Naive B cell (primary cell): ENCODE data around the gene COBL. TPM values are rescaled to one million over a fixed set of nuclear protein-coding genes. Genes with fewer than 3 reads are reported as not detected.

Experiments
- ATAC-seq, 2 donors: fragments of 150-1000 bp; cut with Tn5 transposase; 2 replicates each; pipeline ENCODE4 v1.10.0; 2021; ENCODE audit warnings: low read depth in 2 of 2, mild to moderate bottlenecking in 2 of 2, moderate library complexity in 2 of 2
- DNase-seq: peaks from one replicate; pipeline ENCODE4 v3.0.0; 2022
- H3K27ac Mint-ChIP-seq, 6 donors: one replicate each; pipeline ENCODE4 v1.8.0; 2020 to 2022; ENCODE audit warnings: mild to moderate bottlenecking in 6 of 6, mixed read lengths in 6 of 6, moderate library complexity in 5 of 6, inconsistent platforms in 2 of 6
- H3K27me3 Mint-ChIP-seq, 3 donors: one replicate each; pipeline ENCODE4 v1.8.0; 2021 to 2022; ENCODE audit warnings: mixed read lengths in 3 of 3, mild to moderate bottlenecking in 1 of 3
- H3K36me3 Mint-ChIP-seq, 2 donors: one replicate each; pipeline ENCODE4 v1.8.0; 2020 to 2022; ENCODE audit warnings: mixed read lengths in 2 of 2, inconsistent platforms in 1 of 2, mild to moderate bottlenecking in 1 of 2
- H3K4me1 Mint-ChIP-seq, 3 donors: one replicate each; pipeline ENCODE4 v1.8.0; 2020 to 2022; ENCODE audit warnings: mixed read lengths in 3 of 3, inconsistent platforms in 1 of 3, mild to moderate bottlenecking in 1 of 3, moderate library complexity in 1 of 3
- H3K4me3 Mint-ChIP-seq, 8 donors: one replicate each; pipeline ENCODE4 v1.8.0; 2020 to 2022; ENCODE audit warnings: mild to moderate bottlenecking in 8 of 8, mixed read lengths in 8 of 8, moderate library complexity in 8 of 8, inconsistent platforms in 2 of 8
- H3K9me3 Mint-ChIP-seq, 7 donors: one replicate each; pipeline ENCODE4 v1.8.0; 2020 to 2022; ENCODE audit warnings: mixed read lengths in 7 of 7, mild to moderate bottlenecking in 5 of 7, inconsistent platforms in 2 of 7, moderate library complexity in 1 of 7
- polyA plus RNA-seq, 6 donors: library from polyadenylated mRNA; unstranded; fragments of 300-500 nt; fragmentation: Illumina TruSeq; gene quantifications; one replicate each; pipeline ENCODE4 v1.2.3, GENCODE V29; 2021; ENCODE audit warnings: low read depth in 6 of 6

Gene COBL
- polyA plus RNA-seq, 6 donors from 2014 or later: not detected

DNA sequence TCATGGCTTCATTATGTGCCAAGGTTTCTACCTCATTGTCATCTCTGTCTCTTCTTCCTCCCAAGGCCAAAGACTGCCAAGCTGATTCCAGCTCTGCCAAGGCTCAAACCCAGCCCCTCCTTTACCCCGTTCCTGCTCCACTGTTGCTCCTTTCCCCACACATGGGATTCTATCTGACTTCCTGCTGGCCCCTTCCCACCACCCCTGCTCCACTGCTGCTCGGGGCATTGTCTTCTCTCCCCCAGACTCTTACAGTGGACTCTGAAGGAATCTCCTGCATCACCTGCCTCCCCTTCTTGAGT, 86.3 kb downstream of the COBL start:
- peaks cover 0 to 5% (median 0%) of the 10 kb centered on the region in 7 donors for H3K9me3 Mint-ChIP-seq

DNA sequence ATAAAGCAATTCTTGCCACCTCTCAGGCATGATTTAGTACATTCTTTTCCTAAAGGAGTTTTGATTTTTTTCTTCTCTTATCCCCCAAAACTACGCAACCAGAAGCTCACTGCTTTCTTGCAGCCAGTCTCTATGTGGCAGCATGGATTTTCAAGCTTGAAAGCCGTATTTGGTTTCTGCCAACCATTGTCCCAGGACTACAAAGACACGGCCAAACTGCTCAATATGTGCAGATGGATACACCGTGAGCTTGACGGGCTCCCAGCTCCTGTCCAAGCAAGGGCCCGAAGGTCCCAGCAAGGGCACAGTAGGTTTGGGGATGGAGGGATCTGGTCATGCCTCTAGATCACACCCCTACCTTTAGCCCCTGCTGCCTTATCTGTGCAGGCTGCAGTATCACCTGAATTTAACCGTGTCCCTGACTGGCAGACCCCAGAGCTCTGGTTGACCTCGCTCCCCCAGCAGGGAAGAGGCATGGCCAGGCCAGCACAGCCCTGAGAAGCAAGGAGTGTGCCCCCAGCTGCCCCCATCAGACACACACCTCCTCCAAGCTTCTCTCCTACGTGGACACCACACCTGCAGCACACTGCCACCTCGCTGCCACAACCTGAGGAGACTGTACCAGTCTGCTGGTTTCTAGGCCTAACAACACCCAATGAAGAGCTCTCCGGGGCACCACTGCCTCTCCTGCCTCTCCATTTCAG, 86.8 kb downstream of the COBL start:
- Mint-ChIP-seq H3K4me3 (no peak overlapping the region), H3K9me3 (peaks cover 0 to 5% (median 0%) of the 10 kb centered on the region in 7 donors), H3K27me3 (peaks cover 5 to 14% (median 13%) of the 10 kb centered on the region in 3 donors), H3K27ac (no peak overlapping the region), H3K4me1 (no peaks in the 10 kb centered on the region), H3K36me3 (no peaks in the 10 kb centered on the region)
- ATAC-seq (no peak), DNase-seq (no peak)

More for the DNA sequence above, 86.3 kb downstream of the COBL start:
- Mint-ChIP-seq H3K36me3 (no peaks in the 10 kb centered on the region), H3K27ac (no peak overlapping the region), H3K4me3 (no peak overlapping the region), H3K27me3 (peaks cover 5 to 14% (median 13%) of the 10 kb centered on the region in 3 donors), H3K4me1 (no peaks in the 10 kb centered on the region)
- DNase-seq (no peak), ATAC-seq (no peak)

DNA sequence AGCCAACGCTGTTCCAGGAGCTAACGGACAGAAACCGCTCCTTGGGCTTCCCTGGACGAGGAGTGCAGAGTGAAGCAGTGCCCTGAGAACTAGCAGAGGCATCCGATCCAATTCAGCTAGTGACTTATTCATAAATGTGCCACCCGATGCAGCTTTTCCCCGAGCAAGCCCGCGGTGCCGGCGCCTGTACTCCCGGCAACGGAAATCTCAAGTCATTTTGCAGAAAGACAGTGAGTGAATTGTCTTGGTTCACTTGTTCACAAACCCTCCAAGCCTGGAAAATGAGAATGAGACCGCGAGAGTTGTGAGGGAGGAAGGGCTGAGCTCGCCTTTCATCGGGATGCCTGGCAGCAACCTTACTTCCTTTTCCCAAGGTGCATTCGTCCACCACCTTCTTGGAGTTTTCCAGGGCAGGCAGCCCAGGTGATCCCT, 87.5 kb downstream of the COBL start:
- no peaks in the 10 kb centered on the region for H3K4me1 Mint-ChIP-seq
- no peak overlapping the region for H3K27ac Mint-ChIP-seq
- H3K27me3 Mint-ChIP-seq: peaks cover 5 to 18% (median 13%) of the 10 kb centered on the region in 3 donors
- H3K36me3 Mint-ChIP-seq: no peaks in the 10 kb centered on the region
- no peak overlapping the region for H3K4me3 Mint-ChIP-seq
- peaks cover 0 to 5% (median 0%) of the 10 kb centered on the region in 7 donors for H3K9me3 Mint-ChIP-seq
- ATAC-seq (no peak), DNase-seq (no peak)

DNA sequence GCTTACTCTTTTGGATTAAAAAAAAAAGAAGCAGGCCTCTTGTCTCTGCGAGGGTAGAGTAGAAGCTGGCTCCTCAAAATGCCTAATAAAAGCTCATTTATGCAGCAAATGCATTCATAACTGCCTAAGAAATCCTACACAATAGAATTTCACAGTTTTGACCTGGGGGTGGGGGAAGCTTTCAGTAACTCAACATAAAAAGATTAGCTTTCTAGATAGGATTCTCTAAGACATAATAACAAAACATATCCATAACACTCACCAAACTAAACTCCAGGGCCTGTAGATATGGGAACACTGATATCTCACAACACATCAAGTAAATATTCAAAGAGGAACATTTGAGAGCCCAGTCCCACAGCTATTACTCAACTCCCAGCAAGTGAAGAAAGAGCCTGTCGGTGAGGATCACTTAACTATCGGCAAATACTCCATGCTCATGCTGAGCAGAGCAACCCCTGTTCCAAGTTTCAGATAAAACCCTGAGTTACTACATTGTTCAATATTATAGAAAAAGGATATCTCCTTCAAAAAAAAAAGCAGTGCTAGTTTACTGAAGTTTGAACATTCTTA, 88.1 kb downstream of the COBL start:
- peaks cover 5 to 18% (median 13%) of the 10 kb centered on the region in 3 donors for H3K27me3 Mint-ChIP-seq
- no peak for ATAC-seq
- DNase-seq: no peak
- H3K27ac Mint-ChIP-seq: no peak overlapping the region
- H3K36me3 Mint-ChIP-seq: no peaks in the 10 kb centered on the region
- no peaks in the 10 kb centered on the region for H3K4me1 Mint-ChIP-seq
- H3K4me3 Mint-ChIP-seq: no peak overlapping the region
- H3K9me3 Mint-ChIP-seq: peaks cover 0 to 5% (median 0%) of the 10 kb centered on the region in 7 donors

DNA sequence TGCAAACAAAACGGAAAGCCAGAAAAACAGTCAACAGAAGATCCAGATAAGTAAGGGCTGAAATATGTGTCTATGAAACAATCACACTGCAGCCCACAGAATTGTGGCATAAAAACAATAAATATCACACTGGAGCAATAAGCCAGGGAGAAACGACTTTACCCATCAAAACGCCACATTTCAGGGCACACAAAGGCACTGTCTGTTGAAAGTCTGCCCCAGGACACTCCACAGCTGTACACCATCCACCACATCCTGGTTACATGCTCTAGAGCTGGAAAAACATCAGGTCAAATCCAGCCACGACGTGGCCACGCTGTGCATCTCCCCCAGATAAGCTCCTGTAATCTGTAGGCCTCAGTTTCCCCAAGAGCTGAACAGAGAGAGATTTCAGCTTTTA, 88.7 kb downstream of the COBL start:
- DNase-seq: no peak
- ATAC-seq: no peak
- no peaks in the 10 kb centered on the region for H3K4me1 Mint-ChIP-seq
- H3K27me3 Mint-ChIP-seq: peaks cover 5 to 18% (median 13%) of the 10 kb centered on the region in 3 donors
- H3K4me3 Mint-ChIP-seq: no peak overlapping the region
- H3K27ac Mint-ChIP-seq: no peak overlapping the region
- no peaks in the 10 kb centered on the region for H3K36me3 Mint-ChIP-seq
- peaks cover 0 to 5% (median 0%) of the 10 kb centered on the region in 7 donors for H3K9me3 Mint-ChIP-seq

DNA sequence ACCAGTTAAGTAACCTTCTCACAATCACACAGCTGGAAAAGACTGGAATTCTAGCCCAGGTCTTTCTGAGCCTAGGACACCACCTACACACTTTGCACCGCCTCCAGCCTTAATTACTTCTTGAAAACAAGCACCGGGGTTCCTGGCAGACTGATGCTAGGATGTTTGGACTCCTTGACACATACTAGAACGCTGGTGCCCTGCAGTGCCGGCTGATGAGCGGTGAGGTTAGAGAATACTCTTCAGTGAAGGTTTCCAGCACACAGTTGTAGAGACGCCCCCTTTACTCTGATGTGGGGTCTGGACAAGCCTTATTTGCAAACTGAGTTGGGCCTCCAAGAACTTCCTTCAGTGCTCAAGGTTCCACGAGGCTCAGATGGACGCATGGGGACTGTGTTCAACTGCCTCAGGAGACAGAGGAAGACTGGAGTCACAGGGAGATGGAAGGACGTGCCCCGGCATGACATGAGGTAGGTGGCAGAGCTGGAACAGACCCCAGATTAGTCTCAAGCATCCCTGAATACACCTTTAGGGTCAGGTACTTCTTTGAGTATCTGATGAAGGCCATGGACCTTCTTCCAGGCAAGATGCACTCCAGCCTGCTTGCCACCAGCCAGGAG, 89.6 kb downstream of the COBL start:
- H3K9me3 Mint-ChIP-seq: peaks cover 0 to 5% (median 0%) of the 10 kb centered on the region in 7 donors
- H3K27ac Mint-ChIP-seq: no peak overlapping the region
- ATAC-seq: no peak
- H3K4me1 Mint-ChIP-seq: no peaks in the 10 kb centered on the region
- H3K4me3 Mint-ChIP-seq: peak overlapping the region in 1 of 8 donors; percentile 37
- peaks cover 5 to 18% (median 13%) of the 10 kb centered on the region in 3 donors for H3K27me3 Mint-ChIP-seq
- H3K36me3 Mint-ChIP-seq: no peaks in the 10 kb centered on the region
- no peak for DNase-seq

DNA sequence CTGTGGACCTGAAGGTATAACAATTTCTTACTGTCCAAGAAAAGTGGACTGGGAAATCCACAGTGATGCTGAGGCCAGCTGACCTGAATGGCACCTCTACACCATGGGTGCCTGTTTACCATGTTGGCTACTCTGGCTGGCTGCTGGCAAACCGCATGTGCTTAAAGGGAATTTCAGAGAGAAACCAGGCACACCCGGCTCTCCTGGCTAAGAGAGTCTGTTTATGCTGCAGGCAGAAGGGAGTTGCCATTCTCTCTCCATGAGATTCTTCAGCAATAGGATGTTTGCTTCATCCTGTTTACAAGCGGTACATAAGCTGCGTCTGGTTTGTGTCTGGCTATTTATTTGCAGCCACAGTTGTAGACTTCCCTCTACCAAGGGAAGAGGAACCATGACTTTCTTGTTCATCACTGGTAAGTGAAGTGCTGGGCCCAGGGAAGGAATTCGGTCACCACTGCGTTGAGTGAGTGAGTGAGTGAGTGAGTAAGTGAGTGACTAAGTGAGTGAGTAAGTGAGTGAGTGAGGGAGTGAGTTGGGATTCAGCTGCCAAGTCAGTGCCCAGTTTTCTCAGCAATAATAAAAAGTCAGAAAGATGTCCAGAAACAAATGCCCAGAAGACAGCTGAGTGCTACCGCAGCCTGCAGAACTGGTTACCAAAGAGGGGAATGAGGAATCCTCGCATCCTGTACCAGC, 90.4 kb downstream of the COBL start:
- H3K36me3 Mint-ChIP-seq: no peaks in the 10 kb centered on the region
- no peak for DNase-seq
- no peak for ATAC-seq
- H3K4me3 Mint-ChIP-seq: no peak overlapping the region
- H3K27me3 Mint-ChIP-seq: peaks cover 5 to 15% (median 13%) of the 10 kb centered on the region in 3 donors
- H3K9me3 Mint-ChIP-seq: peaks cover 0 to 5% (median 0%) of the 10 kb centered on the region in 7 donors
- H3K27ac Mint-ChIP-seq: no peak overlapping the region
- H3K4me1 Mint-ChIP-seq: no peaks in the 10 kb centered on the region

DNA sequence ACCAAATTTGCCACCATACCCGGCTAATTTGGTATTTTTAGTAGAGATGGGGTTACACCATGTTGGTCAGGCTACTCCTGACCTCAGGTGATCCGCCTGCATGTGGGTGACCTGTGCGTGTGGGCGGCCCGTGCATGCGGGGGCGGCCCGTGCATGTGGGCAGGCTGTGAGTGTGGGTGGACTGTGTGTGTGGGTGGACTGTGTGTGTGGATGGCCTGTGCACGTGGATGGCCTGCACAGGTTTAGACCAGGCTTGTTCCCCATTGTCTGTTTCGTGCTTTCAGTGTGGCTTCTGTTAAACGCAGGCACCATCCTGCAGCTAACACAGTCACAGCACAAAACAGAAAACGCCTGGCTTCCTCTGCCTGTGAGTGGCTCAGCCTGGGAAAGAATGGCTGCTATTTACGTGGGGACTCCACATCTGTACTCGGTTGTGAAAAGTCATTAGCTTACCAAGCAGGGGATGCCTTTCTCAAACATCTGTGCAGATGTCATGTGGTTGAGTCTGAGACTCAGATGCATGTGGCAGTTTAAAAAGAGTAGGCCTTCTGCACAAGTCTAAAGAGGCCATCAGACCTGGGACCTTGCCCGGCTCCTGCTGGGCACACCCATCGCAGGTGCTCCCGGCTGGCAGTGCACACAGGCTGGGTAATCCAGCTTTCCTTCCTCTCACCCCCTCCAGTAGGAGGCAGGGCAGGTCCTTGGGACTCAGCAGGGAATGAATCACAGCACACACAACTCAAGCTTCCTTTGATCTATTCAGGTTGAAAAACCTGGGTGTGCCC, 91.6 kb downstream of the COBL start:
- no peaks in the 10 kb centered on the region for H3K4me1 Mint-ChIP-seq
- peaks cover 0 to 2% (median 0%) of the 10 kb centered on the region in 7 donors for H3K9me3 Mint-ChIP-seq
- H3K36me3 Mint-ChIP-seq: no peaks in the 10 kb centered on the region
- ATAC-seq (no peak), DNase-seq (no peak)
- peaks cover 0 to 7% (median 2%) of the 10 kb centered on the region in 3 donors for H3K27me3 Mint-ChIP-seq
- H3K27ac Mint-ChIP-seq: no peak overlapping the region
- H3K4me3 Mint-ChIP-seq: no peak overlapping the region

DNA sequence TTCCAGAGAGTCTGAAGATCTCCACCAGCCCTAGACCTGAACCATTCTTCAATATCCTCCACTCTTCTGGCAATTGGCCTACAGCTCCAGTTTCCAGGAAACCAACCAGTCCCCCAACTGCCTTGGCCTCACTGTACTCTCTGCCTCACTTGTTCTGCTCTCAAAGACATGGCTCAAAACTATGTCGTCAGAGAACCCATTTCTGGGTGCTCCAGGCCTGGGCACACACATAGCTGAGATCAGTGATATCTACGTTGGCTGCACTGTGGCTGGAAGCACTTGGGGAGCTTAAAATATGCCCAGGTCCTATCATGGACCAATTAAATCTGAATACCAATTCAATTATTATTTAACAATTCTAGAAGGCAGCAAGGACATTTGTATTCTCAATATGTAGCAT, 93.1 kb downstream of the COBL start:
- peaks cover 0 to 1% (median 0%) of the 10 kb centered on the region in 7 donors for H3K9me3 Mint-ChIP-seq
- no peak overlapping the region for H3K4me3 Mint-ChIP-seq
- no peak for ATAC-seq
- H3K27me3 Mint-ChIP-seq: peaks cover 0 to 7% (median 5%) of the 10 kb centered on the region in 3 donors
- no peaks in the 10 kb centered on the region for H3K36me3 Mint-ChIP-seq
- no peak for DNase-seq
- no peak overlapping the region for H3K27ac Mint-ChIP-seq
- H3K4me1 Mint-ChIP-seq: no peaks in the 10 kb centered on the region

DNA sequence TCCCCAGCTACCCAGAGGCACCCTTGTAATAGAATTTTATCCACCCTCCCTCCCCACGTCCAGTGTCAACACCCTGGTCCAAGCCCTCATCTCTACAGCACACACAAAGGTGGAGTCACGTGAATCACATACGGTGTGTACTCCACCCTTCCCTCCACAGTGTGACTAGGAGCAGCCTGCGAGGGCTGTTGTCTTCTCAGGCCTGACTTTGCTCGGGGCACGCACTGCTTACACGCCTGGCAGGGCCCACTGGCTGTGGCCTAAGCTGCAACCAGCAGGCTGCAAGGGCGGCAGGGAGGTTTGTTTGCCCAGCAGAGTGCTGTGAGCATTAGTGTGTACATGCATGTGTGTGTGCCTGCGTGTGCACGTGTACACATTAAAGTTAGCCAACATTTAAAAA, 93.7 kb downstream of the COBL start:
- Mint-ChIP-seq H3K27ac (no peak overlapping the region), H3K4me1 (no peaks in the 10 kb centered on the region), H3K36me3 (no peaks in the 10 kb centered on the region), H3K4me3 (no peak overlapping the region), H3K9me3 (no peaks in the 10 kb centered on the region), H3K27me3 (peaks cover 0 to 7% (median 5%) of the 10 kb centered on the region in 3 donors)
- no peak for ATAC-seq
- DNase-seq: no peak

DNA sequence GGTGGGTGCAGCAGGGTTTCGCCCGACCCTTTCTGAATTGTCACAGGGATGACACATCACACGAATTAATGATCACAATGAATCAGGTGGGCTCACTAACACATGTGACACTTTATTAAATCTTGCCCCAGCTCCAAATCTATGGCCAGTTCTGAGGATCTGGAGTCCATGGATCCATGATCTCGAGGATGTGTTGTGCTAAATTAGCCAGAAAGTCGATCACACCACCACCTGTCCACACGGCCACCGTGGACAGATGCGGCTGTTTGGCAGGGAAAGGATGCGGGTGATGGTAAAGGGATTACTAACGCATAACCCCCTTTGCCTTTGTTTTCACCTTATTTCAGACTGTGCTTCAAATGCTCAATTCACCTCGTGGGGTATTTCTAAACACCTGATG, 96.4 kb downstream of the COBL start:
- H3K27me3 Mint-ChIP-seq: peaks cover 0 to 7% (median 5%) of the 10 kb centered on the region in 3 donors
- DNase-seq (no peak), ATAC-seq (no peak)
- H3K36me3 Mint-ChIP-seq: no peaks in the 10 kb centered on the region
- H3K27ac Mint-ChIP-seq: no peak overlapping the region
- H3K9me3 Mint-ChIP-seq: no peaks in the 10 kb centered on the region
- H3K4me1 Mint-ChIP-seq: no peaks in the 10 kb centered on the region
- no peak overlapping the region for H3K4me3 Mint-ChIP-seq

DNA sequence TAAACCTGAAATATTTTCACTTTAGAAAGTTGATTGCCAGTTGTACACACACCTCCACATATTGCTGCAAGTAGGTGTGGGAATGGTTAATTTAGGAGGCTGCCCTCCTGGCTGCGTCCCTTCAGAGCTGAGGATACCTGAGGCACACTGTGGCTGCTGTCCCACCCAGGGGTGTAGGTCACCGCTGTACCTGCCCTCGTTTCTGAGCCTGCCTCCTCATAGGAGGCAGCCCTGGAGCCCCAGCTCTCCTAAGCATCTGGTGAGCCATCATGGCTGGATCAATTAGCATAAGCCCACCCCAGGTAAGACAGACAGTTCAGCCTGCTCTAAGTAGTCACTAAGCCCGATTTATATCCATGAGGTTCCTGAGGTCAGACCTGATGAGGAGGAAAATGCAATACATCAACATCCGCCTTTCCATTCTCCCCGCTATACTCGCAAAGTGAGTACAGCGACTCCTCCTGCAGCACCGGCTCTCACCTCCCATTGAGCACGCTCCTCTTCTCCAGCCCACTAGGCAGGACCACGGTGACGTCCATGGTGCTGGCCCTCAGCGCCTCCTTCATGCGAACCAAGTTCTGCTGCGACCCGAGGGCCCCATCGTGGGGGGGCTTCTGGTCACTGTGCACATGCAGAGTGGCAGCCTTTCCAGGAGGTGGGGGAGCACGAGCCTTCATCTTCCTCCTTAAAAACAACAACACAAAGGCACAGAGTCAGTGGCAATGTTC, 97.2 kb downstream of the COBL start:
- DNase-seq: no peak
- Mint-ChIP-seq H3K27ac (no peak overlapping the region), H3K4me1 (no peaks in the 10 kb centered on the region), H3K27me3 (peaks cover 0 to 7% (median 4%) of the 10 kb centered on the region in 3 donors), H3K36me3 (no peaks in the 10 kb centered on the region), H3K9me3 (no peaks in the 10 kb centered on the region), H3K4me3 (peak overlapping the region in 2 of 8 donors; percentile 40 to 65)
- ATAC-seq: no peak
